ENCODE data around the gene ABCD3.

The ABCD3 gene

DNA sequence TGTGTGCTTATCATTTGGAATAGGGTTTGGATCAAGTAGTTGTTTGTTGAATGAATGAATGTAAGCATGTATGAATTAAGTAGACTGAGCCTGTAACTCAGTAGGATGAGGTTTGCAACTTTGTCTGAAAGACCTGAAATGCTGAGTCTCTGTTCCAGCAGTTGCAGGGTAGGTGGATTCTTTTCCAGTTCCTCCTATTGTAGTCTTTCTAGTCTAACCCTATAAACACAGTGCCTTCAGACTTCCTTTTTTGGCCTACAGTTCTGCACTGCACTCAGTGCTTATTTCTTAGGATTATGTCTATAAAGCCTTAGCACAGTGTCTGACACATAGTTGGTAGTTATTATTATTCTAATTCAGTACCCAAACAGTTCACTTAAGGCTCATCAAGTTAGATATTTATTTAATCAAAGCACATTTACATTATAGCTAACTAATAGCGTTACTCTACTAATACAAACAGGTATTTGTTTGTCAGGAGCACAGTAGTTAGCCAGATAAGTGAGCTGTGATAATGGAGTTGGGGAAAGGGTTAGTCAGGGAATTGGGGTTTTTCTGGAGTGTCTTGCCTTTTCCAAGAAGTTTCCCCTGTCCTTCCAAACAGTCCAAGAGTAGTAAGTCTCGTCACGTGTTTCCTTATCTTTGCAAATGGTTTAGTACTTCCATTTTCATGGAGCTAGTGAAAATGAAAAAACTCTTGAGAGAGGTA, 45.0 kb downstream of the ABCD3 start:
- DNase-seq: no peak

DNA sequence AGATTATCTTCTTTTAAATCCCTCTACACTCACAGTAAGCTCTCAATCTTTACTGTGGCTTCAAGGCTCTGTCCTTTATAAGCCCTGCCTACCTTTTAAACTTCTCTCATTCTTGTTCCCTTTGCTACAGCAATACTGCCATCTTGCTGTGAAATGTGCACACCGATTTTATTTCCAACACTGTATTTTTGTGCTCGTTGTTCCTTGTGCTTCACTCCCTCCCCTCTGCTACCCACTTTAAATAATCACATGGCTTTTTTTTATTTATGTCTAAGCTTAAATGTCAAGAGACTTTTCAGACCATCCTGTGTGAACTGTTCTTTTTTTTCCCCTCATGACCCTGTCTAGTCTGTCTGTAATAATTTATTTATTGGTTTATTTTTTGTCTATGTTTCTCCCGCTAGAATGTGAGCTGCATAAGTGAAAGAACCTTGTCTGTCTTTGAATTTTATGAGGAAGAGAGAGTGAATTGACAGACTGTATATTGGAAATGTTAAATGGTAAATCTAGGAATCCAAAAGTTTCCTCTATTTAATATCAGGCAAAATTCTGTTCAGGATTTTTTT, 45.7 kb downstream of the ABCD3 start:
- DNase-seq: no peak

DNA sequence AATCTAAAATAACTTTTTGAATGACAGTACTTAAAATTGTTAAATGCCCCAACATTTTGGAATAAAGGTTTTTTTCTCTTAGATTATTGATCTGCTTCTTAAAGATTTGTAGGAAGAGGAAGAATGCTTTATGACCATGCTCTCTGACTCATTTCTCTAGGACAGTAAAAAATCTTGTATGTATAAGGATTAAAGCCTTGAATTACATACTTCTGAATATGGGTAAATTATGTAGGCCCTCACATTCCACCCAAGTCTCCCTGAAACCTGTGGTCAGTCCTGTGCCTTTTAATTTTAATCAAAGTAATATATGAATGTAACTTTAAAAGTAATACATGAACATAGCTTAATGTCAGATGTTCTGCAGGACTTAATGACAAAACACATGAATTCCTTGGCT, 50.5 kb downstream of the ABCD3 start:
- no peak for DNase-seq

DNA sequence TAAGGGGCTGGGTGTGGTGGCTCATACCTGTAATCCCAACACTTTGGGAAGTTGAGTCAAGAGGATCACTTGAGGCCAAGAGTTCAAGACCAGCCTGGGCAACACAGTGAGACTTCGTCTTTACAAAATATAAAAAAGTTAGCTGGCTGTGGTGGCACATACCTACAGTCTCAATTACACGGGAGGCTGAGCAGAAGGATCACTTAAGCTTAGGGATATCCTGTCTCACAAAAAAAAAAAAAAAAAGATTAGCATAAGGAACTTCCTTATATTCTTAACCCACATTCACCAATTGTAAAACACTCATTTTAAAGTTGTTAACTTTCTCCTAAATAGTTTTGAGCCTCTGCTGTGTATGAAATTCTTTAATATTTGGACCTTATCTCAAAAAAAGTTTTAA, 53.1 kb downstream of the ABCD3 start:
- DNase-seq: no peak

DNA sequence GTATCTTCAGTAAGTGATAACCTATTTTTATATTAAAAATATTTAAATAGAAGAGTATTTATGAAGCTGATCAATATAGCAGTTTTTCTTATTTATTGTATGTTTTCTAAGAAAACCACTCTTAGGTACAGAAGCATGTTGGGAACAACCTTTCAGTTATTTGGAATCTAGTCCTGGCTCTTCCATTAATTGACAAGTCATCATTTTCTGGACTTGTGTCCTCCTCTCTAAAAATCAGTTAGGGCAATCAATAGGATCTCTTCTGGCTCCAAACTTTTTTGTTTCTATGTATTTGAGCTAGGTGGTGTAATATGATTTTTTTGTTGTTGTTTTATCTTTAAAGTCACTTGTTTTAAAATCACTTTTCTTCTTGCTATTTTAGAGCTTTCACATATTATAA, 57.0 kb downstream of the ABCD3 start:
- no peak for DNase-seq

DNA sequence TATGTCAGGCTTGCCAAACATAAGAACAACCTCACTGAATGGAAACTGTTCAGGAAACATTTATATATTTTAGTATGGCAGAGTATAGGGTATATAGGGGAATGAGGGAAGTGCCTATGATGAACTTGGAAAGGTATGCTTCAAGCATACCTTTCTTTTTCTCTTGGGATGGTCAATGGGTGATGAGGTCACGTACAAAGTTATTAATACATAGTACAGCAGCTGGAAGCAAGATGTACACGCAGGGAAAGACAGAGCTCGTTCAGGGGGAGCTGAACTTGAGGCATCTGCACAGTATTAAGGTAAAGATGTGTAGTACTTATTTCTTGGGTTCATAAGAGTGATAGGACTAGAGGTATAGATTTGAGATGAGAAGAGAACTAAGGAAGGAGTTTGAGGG, 61.5 kb downstream of the ABCD3 start:
- no peak for DNase-seq

DNA sequence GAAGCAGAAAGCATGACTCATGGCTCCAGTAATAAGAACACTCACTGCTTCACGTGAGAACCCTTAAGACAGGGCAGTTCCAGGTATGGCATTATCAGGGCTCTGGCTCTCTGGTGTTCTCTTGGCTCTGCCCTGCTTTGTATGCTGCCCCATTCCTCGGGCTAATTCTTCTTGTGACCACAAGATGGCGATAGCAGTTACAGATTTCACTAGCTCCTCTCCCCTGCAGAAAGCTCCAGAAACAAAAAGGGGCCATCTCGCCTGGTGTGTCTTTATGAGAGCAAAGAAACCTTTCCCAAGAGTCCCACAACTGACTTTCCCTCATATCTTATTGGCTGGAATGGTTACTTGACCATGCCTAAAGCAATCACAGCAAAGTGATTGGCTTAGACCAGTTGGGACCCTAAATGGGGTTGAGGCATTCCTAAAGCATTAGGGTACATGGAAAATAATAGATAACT, 63.3 kb downstream of the ABCD3 start:
- peak; percentile 33 for DNase-seq

DNA sequence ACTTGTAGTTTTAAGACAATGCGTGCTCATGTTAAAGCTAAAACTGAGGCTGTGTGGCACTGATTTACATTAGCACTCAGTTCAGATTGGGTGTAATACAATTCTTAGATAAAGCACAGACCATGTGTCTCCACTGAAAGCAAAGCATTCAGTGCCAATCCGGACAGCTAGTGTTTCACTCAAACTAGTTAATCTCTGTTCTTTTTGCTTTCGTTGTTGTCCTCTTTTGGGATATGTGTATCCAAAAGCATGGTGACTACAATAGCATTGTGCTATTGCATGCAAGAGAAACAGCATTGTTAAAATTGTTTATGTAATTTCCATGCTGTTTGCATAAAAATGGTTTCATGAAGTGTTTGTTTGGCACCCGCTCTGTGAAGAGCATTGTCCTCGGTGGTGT, 68.8 kb downstream of the ABCD3 start:
- no peak for DNase-seq

DNA sequence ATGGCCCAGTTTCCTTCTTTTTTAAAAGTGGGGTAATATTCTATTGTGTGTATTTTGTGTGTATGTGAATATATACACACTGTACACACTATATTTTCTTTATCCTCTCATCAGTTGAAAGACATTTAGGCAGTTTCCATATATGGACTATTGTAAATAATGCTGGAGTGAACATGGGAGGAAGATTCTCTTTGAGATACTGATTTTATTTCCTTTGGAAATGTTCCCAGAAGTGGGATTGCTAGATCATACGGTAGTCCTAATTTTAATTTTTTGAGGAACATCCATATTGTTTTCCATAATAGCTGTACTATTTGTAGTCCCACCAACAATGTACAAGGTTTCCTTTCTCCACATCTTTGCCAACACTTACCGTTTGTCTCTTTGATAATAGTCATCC, 72.4 kb downstream of the ABCD3 start:
- DNase-seq: no peak

DNA sequence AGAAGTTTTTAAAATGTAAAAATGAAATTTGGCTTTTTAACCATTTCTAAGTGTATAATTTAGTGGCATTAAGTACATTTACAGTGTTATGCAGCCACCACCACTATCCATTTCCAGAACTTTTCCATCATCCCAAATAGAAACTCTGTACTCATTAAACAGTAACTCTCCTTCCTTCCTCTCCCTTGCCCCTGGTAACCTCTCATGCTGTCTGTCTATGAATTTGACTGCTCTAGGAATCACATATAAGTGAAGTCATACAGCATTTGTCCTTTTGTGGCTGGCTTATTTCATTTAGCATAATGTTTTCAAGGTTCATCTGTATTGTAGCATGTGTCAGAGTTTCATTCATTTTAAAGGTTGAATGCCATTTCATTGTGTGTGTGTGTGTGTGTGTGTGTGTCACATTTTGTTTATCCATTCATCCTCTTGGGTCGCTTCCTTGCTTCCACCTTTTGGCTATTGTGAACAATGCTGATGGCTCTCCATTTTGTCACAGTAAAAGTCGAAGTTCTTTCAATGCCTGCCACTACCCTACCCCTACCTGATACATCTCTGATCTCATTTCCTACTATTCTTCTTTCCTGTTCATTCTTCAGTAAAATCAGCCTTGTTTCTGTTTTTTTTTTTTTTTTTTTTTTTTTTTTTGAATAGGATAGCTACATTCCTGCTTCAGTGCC, 78.0 kb downstream of the ABCD3 start:
- no peak for DNase-seq

DNA sequence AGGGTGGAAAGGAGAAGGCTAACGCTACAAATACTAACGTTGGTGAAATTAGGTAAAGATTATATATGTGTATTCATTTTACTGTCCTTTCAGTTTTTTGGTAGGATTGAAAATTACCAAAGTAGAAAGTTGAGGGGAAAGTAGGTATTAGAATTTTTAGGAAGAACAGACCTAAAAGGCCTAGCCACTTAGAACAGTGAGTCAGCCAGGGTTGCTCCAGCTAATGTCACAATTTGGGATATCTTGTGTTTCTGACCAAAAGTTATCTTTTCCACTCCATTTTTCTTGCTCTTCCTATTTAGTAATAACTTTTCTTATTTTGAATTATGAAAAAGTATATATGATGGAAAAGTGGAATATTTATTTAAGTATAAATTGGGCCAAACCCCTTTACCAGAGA, 83.2 kb downstream of the ABCD3 start:
- DNase-seq: no peak

DNA sequence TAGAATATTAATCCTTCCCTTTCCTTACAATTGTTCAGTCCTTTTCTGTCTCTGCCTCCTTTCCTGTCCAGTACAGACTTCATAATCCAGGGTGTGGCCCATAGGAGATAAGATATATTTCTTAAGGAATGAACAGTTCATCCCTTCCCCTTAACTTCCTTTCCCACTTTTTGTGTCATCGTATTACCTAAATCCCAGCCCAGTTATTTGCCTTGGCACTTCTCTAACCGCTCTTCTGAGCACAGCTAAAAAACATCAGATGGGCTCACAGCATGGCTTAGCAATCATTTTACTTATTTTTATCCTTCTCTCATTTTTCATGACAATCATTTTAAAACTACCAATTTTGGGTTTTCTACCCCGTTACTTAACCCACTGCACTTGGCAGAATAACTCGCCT, 83.7 kb downstream of the ABCD3 start:
- DNase-seq: no peak

DNA sequence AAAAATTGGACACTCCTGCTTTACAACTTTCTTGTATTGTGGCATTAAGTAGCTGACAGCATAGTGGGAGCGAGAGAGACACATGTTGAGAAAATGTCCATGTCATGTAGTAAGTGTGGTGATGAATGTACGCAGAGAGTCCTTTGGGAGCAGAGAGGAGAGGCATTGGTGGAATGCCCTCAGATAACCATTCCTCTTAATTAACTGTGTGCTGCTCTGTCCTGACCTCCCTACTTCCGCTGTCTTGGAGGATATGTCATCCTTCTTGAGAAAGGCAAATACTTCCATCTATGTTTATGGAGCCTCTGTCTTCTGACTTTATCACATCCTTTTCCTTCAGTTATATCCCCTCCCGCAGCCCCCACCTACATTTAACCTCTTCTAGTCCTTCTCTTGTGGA, 85.0 kb downstream of the ABCD3 start:
- DNase-seq: no peak

DNA sequence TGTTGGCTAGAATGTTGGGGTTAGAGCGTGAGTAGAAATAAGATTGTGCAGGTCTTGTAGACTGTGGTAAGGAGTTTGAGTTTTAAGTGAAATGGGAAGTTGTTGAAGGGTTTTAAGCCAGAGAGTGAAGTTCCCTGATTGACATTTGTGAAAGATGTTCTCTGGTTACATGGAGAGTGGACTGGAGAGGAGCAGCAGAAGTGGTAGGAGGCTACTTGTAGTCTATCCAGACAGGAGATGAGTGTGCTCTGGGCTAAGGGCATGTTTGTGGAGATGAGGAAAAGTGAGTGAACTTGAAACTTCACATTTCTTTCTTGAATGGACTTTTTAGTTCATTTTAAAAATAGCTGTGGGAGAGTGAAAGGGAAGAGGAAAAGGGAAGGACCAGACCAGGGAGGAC, 86.4 kb downstream of the ABCD3 start:
- DNase-seq: no peak

DNA sequence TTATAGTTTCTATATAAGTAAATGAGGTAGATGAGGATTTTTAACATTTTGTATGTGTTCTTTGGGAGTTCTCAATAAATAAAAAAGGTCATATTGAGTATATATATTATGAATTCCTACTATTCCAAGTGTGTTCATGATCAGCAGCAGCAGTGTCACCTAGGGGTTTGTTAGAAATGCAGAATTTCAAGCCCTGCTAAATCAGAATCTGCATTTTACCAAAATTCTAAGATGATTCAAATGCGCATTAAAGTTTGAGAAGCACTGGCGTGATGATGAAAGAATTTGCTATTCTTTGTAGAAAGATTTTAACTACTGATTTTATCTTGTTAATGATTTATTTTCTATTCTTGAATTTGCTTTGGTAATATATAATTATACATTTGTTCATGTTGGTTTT, 94.6 kb downstream of the ABCD3 start:
- no peak for DNase-seq

DNA sequence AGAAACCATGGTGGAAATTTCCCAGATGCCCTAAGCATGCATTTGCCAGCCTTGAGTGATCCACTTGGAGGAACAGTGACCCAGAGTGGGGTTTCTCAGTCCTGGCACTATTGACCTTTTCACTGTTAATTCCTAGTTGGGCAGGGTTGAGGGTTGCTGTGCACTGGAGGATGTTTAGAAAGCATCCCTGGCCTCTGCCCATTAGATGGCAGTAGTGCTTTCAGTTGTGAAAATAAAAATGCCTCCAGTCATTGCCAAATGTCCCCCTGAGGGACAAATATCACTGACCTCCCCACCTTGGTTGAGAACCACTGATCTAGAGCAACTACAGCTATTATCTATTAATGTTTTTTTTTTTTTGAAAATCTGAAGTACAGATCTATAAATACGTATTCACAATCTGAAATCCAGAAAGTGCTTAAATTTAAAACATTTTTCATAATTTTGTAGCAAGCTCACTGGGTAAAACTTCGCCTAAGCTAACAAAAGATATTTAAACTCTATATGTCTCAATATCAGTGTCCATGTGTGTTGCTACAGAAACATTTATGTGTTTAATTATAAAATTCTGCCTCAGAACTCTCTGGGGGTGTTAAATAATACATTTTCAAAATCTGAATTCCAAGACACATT, 96.0 kb downstream of the ABCD3 start:
- peak; percentile 34 for DNase-seq

DNA sequence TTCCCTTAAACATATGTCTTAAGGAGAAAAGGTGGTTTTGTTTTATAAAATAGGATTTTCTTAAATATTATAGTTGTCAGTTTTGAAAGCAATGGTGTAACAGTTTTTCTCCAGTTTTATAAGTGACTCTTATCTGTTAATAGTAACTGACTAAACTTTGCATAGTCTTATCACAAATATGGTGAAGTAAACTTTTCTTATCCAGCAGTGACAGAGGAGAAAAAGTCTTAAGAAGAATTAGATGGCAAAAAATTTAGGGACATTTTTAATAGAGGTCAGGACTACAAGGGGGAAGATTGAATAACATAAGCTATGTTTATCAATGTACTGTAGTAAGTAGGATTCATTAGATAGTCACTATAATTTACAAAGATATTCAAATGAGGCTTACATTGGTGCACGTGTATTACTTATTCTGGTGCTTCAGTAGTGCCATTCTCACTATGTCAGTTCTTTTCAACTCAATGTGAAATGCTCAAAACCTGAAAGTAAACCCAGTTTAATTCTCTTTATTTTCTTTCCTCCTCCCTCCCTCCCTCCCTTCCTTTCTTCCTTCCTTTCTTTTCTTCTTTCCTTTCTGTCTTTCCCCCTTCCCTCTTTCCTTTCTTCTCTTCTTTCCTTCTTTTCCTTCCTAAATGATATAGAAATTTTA, 97.2 kb downstream of the ABCD3 start:
- DNase-seq: no peak

DNA sequence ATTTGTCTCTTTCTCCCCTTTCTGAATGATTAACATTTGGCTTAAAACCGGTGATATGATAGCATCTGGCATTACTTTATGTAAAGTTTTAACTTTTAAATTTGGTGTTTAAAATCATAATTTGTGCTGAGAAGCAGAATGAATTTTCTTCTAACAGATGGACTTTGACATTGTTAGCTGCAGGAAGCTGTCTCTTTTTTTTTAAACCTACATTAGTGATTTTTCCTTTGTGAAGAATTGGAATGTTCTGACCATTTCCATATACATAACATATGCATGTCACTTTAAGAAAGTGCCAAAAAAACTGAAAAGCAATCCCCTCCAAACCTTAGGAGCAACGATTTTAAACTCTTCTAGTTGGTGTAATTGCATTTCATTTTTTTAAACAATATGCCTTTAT, 101.2 kb downstream of the ABCD3 start:
- DNase-seq: no peak

DNA sequence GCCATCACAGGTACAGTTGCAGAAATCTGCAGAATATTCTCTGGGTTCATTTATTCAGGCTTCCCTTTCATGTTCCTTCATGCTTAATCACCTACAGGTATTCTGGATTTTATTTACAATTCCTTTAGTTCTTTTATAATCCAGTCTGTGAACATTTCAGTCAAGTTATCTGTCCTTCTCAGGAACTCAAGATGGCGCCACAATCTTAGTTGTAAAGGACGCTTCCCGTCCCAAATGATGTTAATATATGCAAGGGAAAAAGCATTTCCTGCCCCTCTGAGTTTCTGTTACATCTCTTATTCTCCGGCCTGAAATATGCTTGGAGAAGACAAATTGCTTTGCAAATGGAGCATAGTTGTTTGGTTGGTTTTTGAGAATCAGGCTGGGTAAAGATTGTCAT, 104.1 kb downstream of the ABCD3 start:
- DNase-seq: peak; percentile 35

DNA sequence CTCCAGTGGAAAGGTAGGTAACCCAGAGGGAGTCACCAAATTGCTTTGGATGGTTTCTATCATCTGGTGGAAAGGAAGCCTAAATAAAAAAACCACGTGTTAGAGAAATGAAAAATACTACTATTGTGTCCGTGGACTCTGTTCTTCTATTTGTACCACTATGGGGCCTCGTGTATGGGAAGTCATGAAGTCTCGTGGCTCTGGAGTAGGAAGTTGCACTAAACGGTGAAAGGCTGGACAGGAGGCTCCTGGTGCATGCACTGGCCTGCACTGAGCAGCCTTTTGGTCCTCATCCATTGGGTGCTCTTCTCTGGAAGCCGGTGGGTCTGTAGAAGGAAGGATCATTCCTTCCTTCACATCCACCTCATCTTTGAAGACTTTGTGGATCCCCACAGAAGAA, 106.3 kb downstream of the ABCD3 start:
- no peak for DNase-seq

DNA sequence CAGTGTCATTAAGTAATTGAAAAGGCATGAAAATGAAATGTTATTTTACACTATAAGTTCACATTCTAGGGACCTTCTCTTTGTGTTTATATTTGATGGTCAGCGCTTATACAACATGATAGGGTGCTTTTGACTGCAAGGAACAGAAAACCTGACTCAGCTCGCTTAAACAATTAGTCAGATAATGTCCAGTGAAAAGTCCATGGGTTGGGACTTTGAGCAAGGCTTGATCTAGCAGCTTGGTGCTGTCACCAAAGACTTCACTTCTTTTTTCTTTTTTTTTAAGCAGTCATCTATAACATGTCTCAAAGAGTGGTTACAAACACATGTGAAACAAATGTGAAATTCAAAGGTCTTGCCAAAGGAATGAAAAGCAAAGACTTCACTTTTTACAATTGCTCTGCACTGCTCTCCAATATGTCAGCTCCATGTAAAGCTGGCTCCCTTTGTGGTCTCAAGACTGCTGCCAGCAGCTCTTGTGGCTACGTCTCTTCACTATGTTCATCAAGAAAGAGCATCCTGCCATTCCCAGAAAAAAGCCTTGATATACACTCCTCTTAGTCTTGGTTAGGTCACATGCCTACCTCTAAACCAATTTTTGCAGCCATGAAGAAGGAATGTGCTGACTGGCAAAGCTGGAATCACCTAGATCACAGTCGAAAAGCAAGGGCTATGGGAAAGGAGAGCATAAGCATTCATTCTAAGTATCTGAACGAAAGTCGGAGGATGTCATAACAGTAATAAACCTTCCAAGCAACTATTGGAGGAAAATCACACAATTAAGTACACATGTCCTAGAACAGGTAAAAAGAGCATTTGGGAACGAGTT, 108.2 kb downstream of the ABCD3 start:
- no peak for DNase-seq

DNA sequence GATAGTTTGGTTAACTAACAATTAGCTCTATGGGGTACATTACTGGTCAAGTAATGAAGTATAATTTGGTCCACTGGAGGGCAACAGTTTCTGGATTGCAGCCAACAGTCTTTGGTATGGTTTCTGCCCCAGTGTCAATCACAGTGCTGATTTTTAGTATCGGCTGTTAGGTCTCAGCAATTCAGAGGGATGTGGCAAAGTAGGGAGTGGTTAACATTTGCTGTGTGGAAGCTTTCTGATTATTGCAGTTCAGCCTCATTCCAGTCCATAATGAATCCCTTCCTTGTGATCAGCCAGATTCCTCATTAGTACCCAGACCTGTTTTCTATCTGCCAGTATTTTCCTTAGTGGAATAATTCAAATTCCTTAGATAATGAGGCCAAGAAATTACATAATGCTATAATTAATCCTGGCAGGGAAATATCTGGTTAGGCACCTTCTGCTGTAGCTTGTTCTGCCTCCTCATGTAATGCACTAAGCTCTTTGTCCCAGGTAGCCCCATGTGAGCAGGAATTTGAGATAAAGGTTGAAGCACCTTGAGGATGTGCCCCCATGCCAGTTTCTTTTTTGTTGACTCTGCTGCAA, 109.3 kb downstream of the ABCD3 start:
- DNase-seq: no peak
